Rectal smooth muscle tissue (tissue), 1 donor: ENCODE results near the gene TMEM156.

Source experiments
- H3K27ac ChIP-seq: one replicate; pipeline ENCODE4 v1.7.0; 2013; ENCODE audit warnings: low read depth, low read length, inconsistent platforms
- H3K27me3 ChIP-seq: one replicate; pipeline ENCODE4 v1.7.0; 2013; ENCODE audit warnings: low read length; ENCODE audit not compliant: control insufficient read depth, insufficient read depth
- H3K36me3 ChIP-seq: one replicate; pipeline ENCODE4 v1.7.0; 2013; ENCODE audit warnings: low read length; ENCODE audit not compliant: control insufficient read depth, insufficient read depth
- H3K4me1 ChIP-seq: one replicate; pipeline ENCODE4 v1.7.0; 2013; ENCODE audit warnings: low read length; ENCODE audit not compliant: control insufficient read depth, insufficient read depth
- H3K4me3 ChIP-seq: one replicate; pipeline ENCODE4 v1.7.0; 2013; ENCODE audit warnings: low read length
- H3K9ac ChIP-seq: one replicate; pipeline ENCODE4 v1.7.0; 2013; ENCODE audit warnings: low read length

TMEM156 gene

GRCh38 chr4:38924353-38924752 lies 107.9 kb downstream of the TMEM156 start:
- Histone ChIP-seq H3K27ac (peak overlapping the region; percentile 74), H3K4me1 (peaks cover 53% of the 10 kb centered on the region)

GRCh38 chr4:38923746-38924145 lies 108.5 kb downstream of the TMEM156 start:
- H3K4me1 ChIP-seq = peaks cover 47% of the 10 kb centered on the region
- H3K36me3 ChIP-seq = peaks cover 21% of the 10 kb centered on the region
- H3K27me3 ChIP-seq = no peaks in the 10 kb centered on the region
- H3K27ac ChIP-seq = peak overlapping the region; percentile 74
- H3K4me3 ChIP-seq = no peak overlapping the region
- H3K9ac ChIP-seq = no peak overlapping the region

More at GRCh38 chr4:38924353-38924752, 107.9 kb downstream of the TMEM156 start:
- no peaks in the 10 kb centered on the region for H3K27me3 ChIP-seq
- H3K4me3 ChIP-seq = no peak overlapping the region
- H3K9ac ChIP-seq = no peak overlapping the region
- peaks cover 21% of the 10 kb centered on the region for H3K36me3 ChIP-seq

- no peak overlapping the region for H3K4me3 ChIP-seq
- peak overlapping the region; percentile 5 for H3K27ac ChIP-seq
- no peaks in the 10 kb centered on the region for H3K27me3 ChIP-seq
- H3K4me1 ChIP-seq = peaks cover 33% of the 10 kb centered on the region
- peaks cover 15% of the 10 kb centered on the region for H3K36me3 ChIP-seq
- no peak overlapping the region for H3K9ac ChIP-seq
Measured at GRCh38 chr4:38921151-38921550, 111.1 kb downstream of the TMEM156 start.

GRCh38 chr4:38920677-38921076 lies 111.5 kb downstream of the TMEM156 start:
- no peak overlapping the region for H3K27ac ChIP-seq
- H3K4me1 ChIP-seq = peaks cover 28% of the 10 kb centered on the region
- H3K9ac ChIP-seq = no peak overlapping the region
- peaks cover 19% of the 10 kb centered on the region for H3K36me3 ChIP-seq
- H3K4me3 ChIP-seq = no peak overlapping the region
- H3K27me3 ChIP-seq = no peaks in the 10 kb centered on the region

GRCh38 chr4:38920186-38920585 lies 112.0 kb downstream of the TMEM156 start:
- Histone ChIP-seq H3K9ac (no peak overlapping the region), H3K36me3 (peaks cover 20% of the 10 kb centered on the region), H3K27ac (no peak overlapping the region), H3K27me3 (no peaks in the 10 kb centered on the region), H3K4me1 (peaks cover 25% of the 10 kb centered on the region), H3K4me3 (no peak overlapping the region)

- Histone ChIP-seq H3K4me3 (no peak overlapping the region), H3K36me3 (peaks cover 20% of the 10 kb centered on the region), H3K27me3 (no peaks in the 10 kb centered on the region), H3K9ac (no peak overlapping the region), H3K27ac (no peak overlapping the region), H3K4me1 (peaks cover 21% of the 10 kb centered on the region)
Measured at GRCh38 chr4:38919494-38919893, 112.7 kb downstream of the TMEM156 start.

GRCh38 chr4:38917481-38918025 lies 114.7 kb downstream of the TMEM156 start:
- Histone ChIP-seq H3K4me1 (peaks cover 6% of the 10 kb centered on the region), H3K27me3 (no peaks in the 10 kb centered on the region), H3K36me3 (peaks cover 20% of the 10 kb centered on the region), H3K9ac (no peak overlapping the region), H3K4me3 (no peak overlapping the region), H3K27ac (no peak overlapping the region)
